Esophagus muscularis mucosa (tissue), 4 donors: ENCODE data around the gene ZCCHC10. TPM values are rescaled to one million over a fixed set of nuclear protein-coding genes. Genes with fewer than 3 reads are reported as not detected.
"Not testable (repeated sequence)": the region's sequence is repeated elsewhere in the genome, so short reads cannot be mapped to it uniquely, and the experiment has no call there.

Experiments
- DNase-seq: peaks from one replicate; pipeline ENCODE4 v3.0.0-alpha.2; 2017; ENCODE audit errors: extremely low spot score
- H3K27ac ChIP-seq, 4 donors: fragments of 200-600 bp; sonication (generic); replicated peaks in 1 of 4; 1 replicate in 3 of 4; 2 replicates in 1 of 4; pipeline ENCODE4 v1.5.1; 2016 to 2019; ENCODE audit warnings: mild to moderate bottlenecking in 1 of 4
- H3K27me3 ChIP-seq, 4 donors: fragments of 200-600 bp; sonication (generic); one replicate each; pipeline versions ENCODE4 v1.5.1 to v1.6.0; 2016 to 2019
- H3K36me3 ChIP-seq, 4 donors: fragments of 200-600 bp; sonication (generic); one replicate each; pipeline ENCODE4 v1.5.1; 2016 to 2019
- H3K4me1 ChIP-seq, 4 donors: fragments of 200-600 bp; sonication (generic); one replicate each; pipeline ENCODE4 v1.5.1; 2016 to 2019
- H3K4me3 ChIP-seq, 4 donors: fragments of 200-600 bp; sonication (generic); 1 replicate in 2 of 4; 2 replicates in 2 of 4; pipeline ENCODE4 v1.5.1; 2016 to 2019; ENCODE audit warnings: mild to moderate bottlenecking in 4 of 4, moderate library complexity in 1 of 4
- H3K9me3 ChIP-seq, 4 donors: fragments of 200-600 bp; sonication (generic); 1 replicate in 3 of 4; 2 replicates in 1 of 4; pipeline ENCODE4 v1.5.1; 2016 to 2019
- EP300 ChIP-seq: sonication (generic); formaldehyde crosslinking; IDR thresholded peaks from one replicate; pipeline ENCODE4 v1.6.1; 2017; ENCODE audit warnings: antibody characterized with exemption
- POLR2A ChIP-seq: fragments of 450-650 bp; IDR thresholded peaks from one replicate; pipeline ENCODE4 v1.6.1; 2017; ENCODE audit warnings: antibody characterized with exemption, moderate library complexity, mild to moderate bottlenecking, low read depth
- POLR2AphosphoS5 ChIP-seq, 2 donors: sonication (generic); formaldehyde crosslinking; IDR thresholded peaks; one replicate each; pipeline ENCODE4 v1.6.1; 2017; ENCODE audit warnings: antibody characterized with exemption in 2 of 2
- WGBS: methylation state at CpG from one replicate; pipeline ENCODE4 v1.1.5; 2018; 5-methylcytosine and 5-hydroxymethylcytosine counted together
- intact Hi-C: fragments of 100-400 bp; cut with DNase I; formaldehyde crosslinking; loops from one replicate; pipeline ENCODE4 v1.15.1; 2023
- total RNA-seq, 4 donors: library from RNA; depleted of rRNA; stranded (reverse); fragments of >200 nt; gene quantifications; one replicate each; pipeline versions ENCODE4 v1.1.0 to v1.2.1, GENCODE V29; 2016
- TF ChIP-seq, protein P1 (sequence below), 3 experiments: fragments of 200-600 bp in 2 of 3; fragments of 450-650 bp in 1 of 3; sonication (generic) in 2 of 3; IDR thresholded peaks; one replicate each; pipeline ENCODE4 v1.5.1; 2017 to 2019; ENCODE audit warnings: antibody characterized with exemption in 3 of 3, mild to moderate bottlenecking in 2 of 3, moderate library complexity in 1 of 3

ZCCHC10 gene
- total RNA-seq, 4 donors from 2014 or later: 8.6 to 40.8 (median 13.1) TPM

DNA sequence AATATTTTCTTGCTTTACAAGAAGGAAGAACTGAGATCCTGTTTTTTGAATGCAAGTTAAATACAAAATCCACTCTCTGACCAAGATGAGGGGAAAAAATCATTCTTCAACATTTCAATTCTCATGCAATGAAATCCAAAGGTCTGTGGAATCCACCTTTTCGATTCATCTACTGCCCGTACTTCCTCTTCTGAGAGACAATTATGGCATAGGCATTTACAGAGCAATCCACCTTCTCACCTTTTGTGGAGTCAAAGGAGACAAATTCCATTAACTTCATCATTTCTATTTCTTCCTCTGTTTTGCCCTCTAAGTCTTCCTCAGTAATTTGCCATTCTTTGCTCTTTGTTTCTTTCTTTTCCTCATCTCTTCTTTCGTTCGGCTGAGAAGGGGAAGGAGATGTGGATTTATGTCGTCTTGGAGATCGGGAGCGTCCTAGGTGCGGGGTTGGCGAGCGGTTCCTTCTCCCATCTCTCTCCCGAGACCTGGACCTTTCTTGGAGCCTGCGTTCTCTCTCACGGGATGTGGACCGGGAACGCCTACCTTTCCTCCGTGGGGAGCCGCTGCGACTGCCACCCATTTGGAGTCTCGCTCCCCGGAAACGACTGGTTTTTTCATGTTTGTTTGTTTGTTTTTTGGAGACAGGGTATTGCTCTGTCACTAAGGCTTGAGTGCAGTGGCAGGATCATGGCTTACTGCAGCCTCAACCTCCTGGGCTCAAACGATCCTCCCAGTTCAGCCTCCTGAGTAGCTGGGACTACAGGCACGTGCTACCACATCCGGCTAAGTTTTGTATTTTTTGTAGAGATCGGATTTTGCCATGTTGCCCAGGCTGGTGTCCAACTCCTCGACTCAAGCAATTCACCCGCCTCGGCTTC is 38.6 kb downstream of the ZCCHC10 start:
- 89% methylated on average over 28 of the region's 28 CpGs for WGBS
- intact Hi-C loops: no loop called here
- Histone ChIP-seq H3K9me3 (no peaks in the 10 kb centered on the region), H3K4me3 (no peak overlapping the region), H3K36me3 (no peaks in the 10 kb centered on the region), H3K27ac (no peak overlapping the region), H3K27me3 (no peaks in the 10 kb centered on the region), H3K4me1 (no peaks in the 10 kb centered on the region)
- TF ChIP-seq EP300: no peak
- TF ChIP-seq, protein P1, sequence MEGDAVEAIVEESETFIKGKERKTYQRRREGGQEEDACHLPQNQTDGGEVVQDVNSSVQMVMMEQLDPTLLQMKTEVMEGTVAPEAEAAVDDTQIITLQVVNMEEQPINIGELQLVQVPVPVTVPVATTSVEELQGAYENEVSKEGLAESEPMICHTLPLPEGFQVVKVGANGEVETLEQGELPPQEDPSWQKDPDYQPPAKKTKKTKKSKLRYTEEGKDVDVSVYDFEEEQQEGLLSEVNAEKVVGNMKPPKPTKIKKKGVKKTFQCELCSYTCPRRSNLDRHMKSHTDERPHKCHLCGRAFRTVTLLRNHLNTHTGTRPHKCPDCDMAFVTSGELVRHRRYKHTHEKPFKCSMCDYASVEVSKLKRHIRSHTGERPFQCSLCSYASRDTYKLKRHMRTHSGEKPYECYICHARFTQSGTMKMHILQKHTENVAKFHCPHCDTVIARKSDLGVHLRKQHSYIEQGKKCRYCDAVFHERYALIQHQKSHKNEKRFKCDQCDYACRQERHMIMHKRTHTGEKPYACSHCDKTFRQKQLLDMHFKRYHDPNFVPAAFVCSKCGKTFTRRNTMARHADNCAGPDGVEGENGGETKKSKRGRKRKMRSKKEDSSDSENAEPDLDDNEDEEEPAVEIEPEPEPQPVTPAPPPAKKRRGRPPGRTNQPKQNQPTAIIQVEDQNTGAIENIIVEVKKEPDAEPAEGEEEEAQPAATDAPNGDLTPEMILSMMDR (IDR thresholded peaks at IDR 0.05): no peak
- no peak for TF ChIP-seq POLR2A
- TF ChIP-seq POLR2AphosphoS5 (IDR thresholded peaks at IDR 0.05): no peak
- DNase-seq: no peak

DNA sequence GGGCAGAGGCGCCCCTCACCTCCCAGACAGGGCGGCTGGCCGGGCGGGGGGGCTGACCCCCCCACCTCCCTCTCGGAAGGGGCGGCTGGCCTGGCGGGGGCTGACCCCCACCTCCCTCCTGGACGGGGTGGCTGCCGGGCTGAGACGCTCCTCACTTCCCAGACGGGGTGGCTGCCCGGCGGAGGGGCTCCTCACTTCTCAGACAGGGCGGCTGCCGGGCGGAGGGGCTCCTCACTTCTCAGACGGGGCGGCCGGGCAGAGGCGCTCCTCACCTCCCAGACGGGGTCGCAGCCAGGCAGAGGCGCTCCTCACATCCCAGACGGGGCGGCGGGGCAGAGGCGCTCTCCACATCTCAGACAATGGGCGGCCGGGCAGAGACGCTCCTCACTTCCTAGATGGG is 43.4 kb downstream of the ZCCHC10 start:
- 100% methylated on average over 7 of the region's 30 CpGs for WGBS
- DNase-seq, H3K4me3 ChIP-seq, intact Hi-C loops, H3K27ac ChIP-seq, H3K4me1 ChIP-seq, H3K36me3 ChIP-seq, H3K27me3 ChIP-seq, H3K9me3 ChIP-seq: not testable (repeated sequence)

DNA sequence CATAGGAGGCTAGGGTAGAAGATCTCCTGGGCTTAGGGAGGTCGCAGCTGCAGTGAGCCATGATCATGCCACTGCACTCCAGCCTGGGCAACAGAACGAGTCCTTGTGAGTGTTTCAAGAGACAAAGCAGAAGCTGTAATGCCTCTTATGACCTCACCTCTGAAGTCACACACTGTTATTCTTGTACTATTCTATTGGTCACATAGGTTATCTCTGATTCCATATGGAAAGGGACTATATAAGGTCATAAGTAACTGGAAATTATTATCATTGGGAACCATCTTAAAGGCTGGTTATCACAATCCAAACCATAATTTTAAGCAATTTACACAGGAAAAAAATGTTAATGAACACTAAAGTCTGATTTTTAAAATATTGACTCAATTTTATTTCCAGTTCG is 45.1 kb downstream of the ZCCHC10 start:
- H3K27me3 ChIP-seq: no peaks in the 10 kb centered on the region
- TF ChIP-seq POLR2A: no peak
- no peak for TF ChIP-seq POLR2AphosphoS5 (IDR thresholded peaks at IDR 0.05)
- no peak for TF ChIP-seq EP300
- TF ChIP-seq, protein P1 (IDR thresholded peaks at IDR 0.05): no peak
- intact Hi-C loops: no loop called here
- no peak for DNase-seq
- no peak overlapping the region for H3K4me3 ChIP-seq
- WGBS: 83% methylated on average over 3 of the region's 3 CpGs
- H3K36me3 ChIP-seq: no peaks in the 10 kb centered on the region
- H3K27ac ChIP-seq: no peak overlapping the region
- no peaks in the 10 kb centered on the region for H3K4me1 ChIP-seq
- peaks cover 0 to 12% (median 5%) of the 10 kb centered on the region in 4 donors for H3K9me3 ChIP-seq

DNA sequence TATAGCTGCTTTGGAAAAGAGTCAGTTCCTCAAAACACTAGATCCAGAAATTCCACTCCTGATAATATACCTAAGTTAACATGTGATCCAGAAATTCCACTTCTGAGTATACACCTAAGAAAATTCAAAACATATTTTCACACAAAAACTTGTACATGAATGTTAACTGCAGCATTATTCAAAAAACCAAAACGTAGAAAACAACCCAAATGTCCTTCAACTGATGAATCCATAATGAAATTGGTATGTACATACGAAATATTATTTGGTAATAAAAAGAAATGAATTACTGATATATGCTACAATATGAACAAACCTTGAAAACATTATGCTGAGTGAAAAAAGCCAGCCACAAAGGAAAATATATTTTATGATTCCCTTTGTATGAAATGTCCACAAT is 46.4 kb downstream of the ZCCHC10 start:
- WGBS: 79% methylated on average over 2 of the region's 2 CpGs
- Histone ChIP-seq H3K27ac (no peak overlapping the region), H3K36me3 (no peaks in the 10 kb centered on the region), H3K4me1 (no peaks in the 10 kb centered on the region), H3K9me3 (peaks cover 0 to 13% (median 5%) of the 10 kb centered on the region in 4 donors), H3K27me3 (no peaks in the 10 kb centered on the region), H3K4me3 (no peak overlapping the region)
- TF ChIP-seq, protein P1 (IDR thresholded peaks at IDR 0.05): no peak
- no peak for TF ChIP-seq POLR2A
- no peak for TF ChIP-seq POLR2AphosphoS5 (IDR thresholded peaks at IDR 0.05)
- TF ChIP-seq EP300: no peak
- no peak for DNase-seq
- intact Hi-C loops: no loop called here

DNA sequence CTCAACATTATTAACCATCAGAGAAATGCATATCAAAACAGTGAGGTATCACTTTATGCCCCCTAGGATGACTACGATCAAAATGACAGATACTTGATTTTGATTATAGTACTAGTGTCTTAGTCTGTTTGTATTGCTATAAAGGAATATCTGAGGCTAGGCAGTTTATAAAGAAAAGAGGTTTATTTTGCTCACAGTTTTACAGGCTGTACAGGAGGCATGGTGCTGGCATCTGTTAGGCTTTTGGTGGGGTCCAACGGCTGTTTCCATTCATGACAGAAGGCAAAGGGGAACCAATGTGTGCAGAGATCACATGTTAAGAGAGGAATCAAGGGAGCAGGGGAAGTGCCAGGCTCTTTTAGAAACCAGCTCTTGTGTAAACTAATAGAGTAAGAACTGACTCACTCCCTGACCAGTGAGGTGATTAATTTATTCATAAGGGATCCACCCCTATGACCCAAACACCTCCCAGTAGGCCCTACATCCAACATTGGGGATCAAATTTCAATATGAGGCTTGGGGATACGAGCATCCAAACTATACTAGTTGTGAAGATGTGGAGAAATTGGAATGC is 46.9 kb downstream of the ZCCHC10 start:
- intact Hi-C loops: no loop called here
- Histone ChIP-seq H3K4me1 (no peaks in the 10 kb centered on the region), H3K27me3 (no peaks in the 10 kb centered on the region), H3K27ac (no peak overlapping the region), H3K9me3 (peaks cover 0 to 13% (median 5%) of the 10 kb centered on the region in 4 donors), H3K4me3 (no peak overlapping the region), H3K36me3 (no peaks in the 10 kb centered on the region)
- no peak for DNase-seq
- no peak for TF ChIP-seq POLR2A
- TF ChIP-seq, protein P1 (IDR thresholded peaks at IDR 0.05): no peak
- no peak for TF ChIP-seq POLR2AphosphoS5 (IDR thresholded peaks at IDR 0.05)
- no peak for TF ChIP-seq EP300
- 73% methylated on average over 3 of the region's 3 CpGs for WGBS
